GM18526 (cell line): ENCODE data around the gene RIMS4.

ENCODE experiments used
- POLR2A ChIP-seq: IDR thresholded peaks from 3 replicates; pipeline ENCODE4 v1.6.1; 2011; ENCODE audit not compliant: insufficient read length; ENCODE audit errors: extremely low read depth

Gene RIMS4

GRCh38 chr20:44745598-44746366 is 64.6 kb downstream of the RIMS4 start, which contains the start of gene KCNK15:
Gene KCNK15 (plus strand): TSS chr20:44745865. CDS start chr20:44745911, 46 bp downstream.
- no peak for TF ChIP-seq POLR2A

- no peak for TF ChIP-seq POLR2A
These were observed 65.2 kb downstream of the RIMS4 start for GRCh38 chr20:44745122-44745597.

- TF ChIP-seq POLR2A: no peak
These were observed 66.3 kb downstream of the RIMS4 start for GRCh38 chr20:44743916-44744655.

GRCh38 chr20:44743080-44743701 is 67.2 kb downstream of the RIMS4 start:
- no peak for TF ChIP-seq POLR2A

- no peak for TF ChIP-seq POLR2A
These were observed 67.9 kb downstream of the RIMS4 start for GRCh38 chr20:44742304-44743079.

GRCh38 chr20:44739942-44740341 is 70.4 kb downstream of the RIMS4 start:
- no peak for TF ChIP-seq POLR2A

GRCh38 chr20:44738813-44739477 is 71.4 kb downstream of the RIMS4 start:
- no peak for TF ChIP-seq POLR2A

- no peak for TF ChIP-seq POLR2A
These were observed 73.2 kb downstream of the RIMS4 start for GRCh38 chr20:44737116-44737515.

- no peak for TF ChIP-seq POLR2A
These were observed 74.0 kb downstream of the RIMS4 start for GRCh38 chr20:44736170-44737021.

GRCh38 chr20:44735816-44736169 is 74.6 kb downstream of the RIMS4 start:
- TF ChIP-seq POLR2A: no peak

GRCh38 chr20:44734938-44735337 is 75.4 kb downstream of the RIMS4 start:
- TF ChIP-seq POLR2A: no peak

GRCh38 chr20:44733341-44734069 is 76.8 kb downstream of the RIMS4 start:
- TF ChIP-seq POLR2A: no peak

GRCh38 chr20:44732327-44732726 is 78.0 kb downstream of the RIMS4 start:
- no peak for TF ChIP-seq POLR2A
